Ovary (tissue), 9 donors: Measurements from ENCODE around the gene ZC3H10. TPM values are rescaled to one million over a fixed set of nuclear protein-coding genes. Genes with fewer than 3 reads are reported as not detected.

ENCODE experiments used
- DNase-seq, 5 donors: peaks; one replicate each; pipeline ENCODE4 v3.0.0-alpha.2; 2019 to 2020
- H3K27ac ChIP-seq, 2 donors: fragments of 200-600 bp; one replicate each; pipeline versions ENCODE4 v1.5.1 to v1.8.0; 2019 to 2022
- H3K27me3 ChIP-seq: fragments of 200-600 bp; one replicate; pipeline ENCODE4 v1.8.0; 2022
- H3K36me3 ChIP-seq: fragments of 200-600 bp; sonication (generic); one replicate; pipeline ENCODE4 v1.5.1; 2019
- H3K4me1 ChIP-seq: one replicate; pipeline ENCODE4 v1.8.1; 2013; ENCODE audit warnings: mild to moderate bottlenecking, moderate library complexity; ENCODE audit not compliant: insufficient read depth
- H3K4me3 ChIP-seq: fragments of 200-600 bp; sonication (generic); one replicate; pipeline ENCODE4 v1.5.1; 2017
- H3K9me3 ChIP-seq, 2 donors: fragments of 200-600 bp in 1 of 2; sonication (generic) in 1 of 2; one replicate each; pipeline versions ENCODE4 v1.5.1 to v1.8.1; 2013 to 2019; ENCODE audit warnings: mild to moderate bottlenecking in 1 of 2, moderate library complexity in 1 of 2
- EP300 ChIP-seq: sonication (generic); formaldehyde crosslinking; IDR thresholded peaks from one replicate; pipeline ENCODE4 v1.6.1; 2017; ENCODE audit warnings: antibody characterized with exemption
- POLR2A ChIP-seq: fragments of 450-650 bp; IDR thresholded peaks from one replicate; pipeline ENCODE4 v1.6.1; 2017; ENCODE audit warnings: antibody characterized with exemption, mild to moderate bottlenecking, moderate library complexity
- WGBS, 3 donors: extraction: QIAGEN DNeasy Blood & Tissue Kit in 1 of 3; methylation state at CpG; one replicate each; pipeline versions ENCODE4 v1.1.5 to v1.1.7; 2013 to 2017; 5-methylcytosine and 5-hydroxymethylcytosine counted together
- intact Hi-C, 4 donors: fragments of 100-400 bp; cut with DNase I; formaldehyde crosslinking; loops; one replicate each; pipeline versions ENCODE4 v1.11.0 to v1.15.1; 2022 to 2023
- polyA plus RNA-seq, 2 donors: library from polyadenylated mRNA; stranded (reverse); fragments of 200-250 nt in 1 of 2; fragments of 350-450 nt in 1 of 2; fragmentation: Illumina TruSeq in 1 of 2; extraction: RNeasy Lipid Tissue Mini Kit (QIAGEN cat#74804) in 1 of 2; gene quantifications; one replicate each; pipeline ENCODE4 v1.2.3, GENCODE V29; 2013 to 2014
- total RNA-seq, 7 donors: library from RNA; depleted of rRNA in 2 of 7; stranded (reverse); fragments of >200 nt in 2 of 7; fragmentation: NEBNext Ultra II Directional in 3 of 7; extraction: Animal tissue kit (Norgen Biotek cat#: 25700) in 3 of 7; gene quantifications; one replicate each; pipeline versions ENCODE4 v1.1.0 to v1.2.4, GENCODE V29; 2016 to 2023
- TF ChIP-seq, protein P1 (sequence below), 3 donors: fragments of 450-650 bp in 2 of 3; fragments of 200-600 bp in 1 of 3; IDR thresholded peaks; one replicate each; pipeline versions ENCODE4 v1.5.1 to v1.8.0; 2016 to 2022; ENCODE audit warnings: antibody characterized with exemption in 3 of 3, mild to moderate bottlenecking in 1 of 3
- donor health status: DM: no; HTN: no; CAD: no; lungs with moderate emphysema.
- donor health status: DM: no; HTN: no; CAD: no.
- donor health status: Bipolar disorder and iron deficiency.
- donor health status: DM: yes; HTN: yes; CAD: no.
- donor health status: DM: no; HTN: no; CAD: no.
- donor health status: DM: yes; HTN: yes; CAD: no.

The ZC3H10 gene
- total and polyA plus RNA-seq, 9 donors, result 1.8 to 14.7 (median 9.0) TPM

GRCh38 chr12:56081393-56082347 lies 36.4 kb upstream of the ZC3H10 start:
- no peak overlapping the region for H3K27ac ChIP-seq

DNA sequence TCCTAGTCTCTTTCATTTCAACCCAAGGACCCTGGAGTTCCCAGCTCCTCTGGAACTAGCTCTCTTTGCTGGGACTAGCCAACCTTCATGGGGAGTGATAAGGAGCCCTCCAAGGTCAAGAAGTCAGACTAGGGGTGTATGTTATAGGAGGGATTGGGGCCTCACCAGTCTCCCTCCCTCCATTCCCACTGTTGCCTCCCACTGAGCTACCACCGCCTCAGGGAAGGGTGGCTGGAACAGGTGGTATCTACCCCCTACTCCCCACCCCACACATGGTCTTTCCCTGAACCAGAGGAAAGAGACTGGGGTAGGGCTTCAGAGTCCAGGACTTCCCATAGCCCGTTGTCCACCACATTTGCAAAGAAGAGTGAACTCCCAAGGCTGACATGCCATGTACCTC lies 35.7 kb upstream of the ZC3H10 start:
- no peak overlapping the region for H3K27ac ChIP-seq
- WGBS, 3 donors, result 67 to 87% (median 77%) methylated on average over 2 of the region's 2 CpGs
- no peaks in the 10 kb centered on the region for H3K36me3 ChIP-seq
- no peaks in the 10 kb centered on the region for H3K9me3 ChIP-seq
- peaks cover 5% of the 10 kb centered on the region for H3K4me1 ChIP-seq
- intact Hi-C loops, result no loop called here
- no peak for TF ChIP-seq POLR2A
- TF ChIP-seq EP300, result no peak
- DNase-seq, result no peak
- no peak overlapping the region for H3K4me3 ChIP-seq
- no peaks in the 10 kb centered on the region for H3K27me3 ChIP-seq

More at GRCh38 chr12:56081393-56082347, 36.4 kb upstream of the ZC3H10 start:
- no peaks in the 10 kb centered on the region for H3K36me3 ChIP-seq
- no peak for TF ChIP-seq EP300
- TF ChIP-seq POLR2A, result no peak
- TF ChIP-seq, protein P1, sequence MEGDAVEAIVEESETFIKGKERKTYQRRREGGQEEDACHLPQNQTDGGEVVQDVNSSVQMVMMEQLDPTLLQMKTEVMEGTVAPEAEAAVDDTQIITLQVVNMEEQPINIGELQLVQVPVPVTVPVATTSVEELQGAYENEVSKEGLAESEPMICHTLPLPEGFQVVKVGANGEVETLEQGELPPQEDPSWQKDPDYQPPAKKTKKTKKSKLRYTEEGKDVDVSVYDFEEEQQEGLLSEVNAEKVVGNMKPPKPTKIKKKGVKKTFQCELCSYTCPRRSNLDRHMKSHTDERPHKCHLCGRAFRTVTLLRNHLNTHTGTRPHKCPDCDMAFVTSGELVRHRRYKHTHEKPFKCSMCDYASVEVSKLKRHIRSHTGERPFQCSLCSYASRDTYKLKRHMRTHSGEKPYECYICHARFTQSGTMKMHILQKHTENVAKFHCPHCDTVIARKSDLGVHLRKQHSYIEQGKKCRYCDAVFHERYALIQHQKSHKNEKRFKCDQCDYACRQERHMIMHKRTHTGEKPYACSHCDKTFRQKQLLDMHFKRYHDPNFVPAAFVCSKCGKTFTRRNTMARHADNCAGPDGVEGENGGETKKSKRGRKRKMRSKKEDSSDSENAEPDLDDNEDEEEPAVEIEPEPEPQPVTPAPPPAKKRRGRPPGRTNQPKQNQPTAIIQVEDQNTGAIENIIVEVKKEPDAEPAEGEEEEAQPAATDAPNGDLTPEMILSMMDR (IDR thresholded peaks at IDR 0.05), result no peak
- 53 to 65% (median 64%) methylated on average over 6 of the region's 6 CpGs for WGBS, 3 donors
- no peaks in the 10 kb centered on the region for H3K27me3 ChIP-seq
- peak overlapping the region; percentile 1 for H3K4me3 ChIP-seq
- DNase-seq, result no peak
- H3K9me3 ChIP-seq, result no peaks in the 10 kb centered on the region
- intact Hi-C loops, result no loop called here
- peaks cover 5% of the 10 kb centered on the region for H3K4me1 ChIP-seq

DNA sequence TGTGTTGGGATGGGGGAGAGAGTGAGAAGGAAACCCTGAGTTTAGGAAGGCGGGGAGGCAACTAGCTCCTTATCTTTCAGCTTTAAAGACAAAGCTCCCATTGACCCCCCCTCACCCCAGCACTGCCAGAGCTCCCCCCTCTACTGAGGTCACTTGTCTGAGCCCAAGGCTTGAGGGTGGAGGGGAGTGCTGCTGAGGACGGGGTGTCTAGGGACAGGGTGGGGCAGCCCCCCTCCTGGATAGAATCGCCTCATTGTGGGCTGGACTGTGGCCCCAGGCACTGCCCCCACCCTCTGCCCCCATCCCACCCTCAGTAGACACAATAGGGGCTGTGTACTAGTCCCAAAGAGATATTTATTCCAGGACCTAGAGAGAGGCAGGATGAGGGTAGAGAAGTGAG lies 35.1 kb upstream of the ZC3H10 start:
- Histone ChIP-seq H3K4me3 (no peak overlapping the region), H3K9me3 (no peaks in the 10 kb centered on the region), H3K27me3 (no peaks in the 10 kb centered on the region), H3K36me3 (no peaks in the 10 kb centered on the region), H3K27ac (no peak overlapping the region), H3K4me1 (peaks cover 5% of the 10 kb centered on the region)
- 47 to 69% (median 58%) methylated on average over 3 of the region's 3 CpGs for WGBS, 3 donors
- no peak for TF ChIP-seq POLR2A
- TF ChIP-seq EP300, result no peak
- TF ChIP-seq, protein P1 (IDR thresholded peaks at IDR 0.05), result no peak
- intact Hi-C loops, result no loop called here
- no peak for DNase-seq

DNA sequence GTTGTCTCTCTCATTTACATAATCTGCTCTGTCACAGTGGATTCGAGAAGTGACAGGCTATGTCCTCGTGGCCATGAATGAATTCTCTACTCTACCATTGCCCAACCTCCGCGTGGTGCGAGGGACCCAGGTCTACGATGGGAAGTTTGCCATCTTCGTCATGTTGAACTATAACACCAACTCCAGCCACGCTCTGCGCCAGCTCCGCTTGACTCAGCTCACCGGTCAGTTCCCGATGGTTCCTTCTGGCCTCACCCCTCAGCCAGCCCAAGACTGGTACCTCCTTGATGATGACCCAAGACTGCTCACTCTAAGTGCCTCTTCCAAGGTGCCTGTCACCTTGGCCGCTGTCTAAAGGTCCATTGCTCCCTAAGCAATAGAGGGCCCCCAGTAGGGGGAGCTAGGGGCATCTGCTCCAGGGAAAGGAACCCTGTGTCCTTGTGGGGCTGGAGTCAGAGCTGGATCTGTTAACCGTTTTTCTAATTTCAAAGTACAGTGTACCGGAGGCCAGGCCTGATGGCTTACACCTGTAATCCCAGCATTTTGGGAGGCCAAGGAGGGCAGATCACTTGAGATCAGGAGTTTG lies 33.0 kb upstream of the ZC3H10 start:
- Histone ChIP-seq H3K9me3 (no peaks in the 10 kb centered on the region), H3K4me3 (no peak overlapping the region), H3K27me3 (no peaks in the 10 kb centered on the region), H3K4me1 (peaks cover 2% of the 10 kb centered on the region), H3K36me3 (no peaks in the 10 kb centered on the region), H3K27ac (no peak overlapping the region)
- TF ChIP-seq POLR2A, result no peak
- TF ChIP-seq, protein P1 (IDR thresholded peaks at IDR 0.05), result no peak
- no peak for TF ChIP-seq EP300
- intact Hi-C loops, result loop anchor here in 1 of 4 donors (2.0 kb wide), 1 partner anchor 62 kb away; no protein-coding TSS in a partner anchor
- DNase-seq, result no peak
- WGBS, 3 donors, result 88 to 92% (median 89%) methylated on average over 15 of the region's 15 CpGs
